K562 (cell line): Measurements from ENCODE around the gene TESMIN. TPM values are rescaled to one million over a fixed set of nuclear protein-coding genes. Genes with fewer than 3 reads are reported as not detected.

Source experiments
- PHB2 ChIP-seq: fragments of 450-650 bp; IDR thresholded peaks from 2 replicates; pipeline ENCODE4 v1.6.1; 2017; ENCODE audit warnings: low read depth
- POLR2A ChIP-seq: fragments of 450-650 bp; conservative IDR thresholded peaks from 2 replicates; pipeline ENCODE4 v1.6.1; 2016
- PRDM10 ChIP-seq: fragments of 450-650 bp; IDR thresholded peaks from 2 replicates; pipeline ENCODE4 v1.6.1; 2018; ENCODE audit not compliant: partially characterized antibody
- TARDBP ChIP-seq: fragments of 450-650 bp; IDR thresholded peaks from 2 replicates; pipeline ENCODE4 v1.6.1; 2016
- TGIF2 ChIP-seq: sonication (generic); formaldehyde crosslinking; IDR thresholded peaks from 2 replicates; pipeline ENCODE4 v1.8.1; 2022; ENCODE audit warnings: mild to moderate bottlenecking, missing genetic modification reagents, moderate library complexity
- ZNF696 ChIP-seq: fragments of 250-450 bp; sonication (Bioruptor Pico); conservative IDR thresholded peaks from 2 replicates; pipeline ENCODE4 v1.4.0; 2020; ENCODE audit warnings: mild to moderate bottlenecking, moderate library complexity
- polyA plus RNA-seq, 8 experiments: library from polyadenylated mRNA; depleted of rRNA in 4 of 8; stranded (reverse) in 5 of 8; unstranded in 3 of 8; fragments of >200 nt; fragmentation: Nextera tagmentation in 2 of 8; fragmentation: Illumina TruSeq in 1 of 8; extraction: Ambion mirVana in 2 of 8; extraction: Trizol in 1 of 8; gene quantifications; 2 replicates each; pipeline versions ENCODE4 v1.2.1 to v1.2.3, GENCODE V29; 2011 to 2014; ENCODE audit warnings: inconsistent platforms in 1 of 8, missing spikeins in 1 of 8
- total RNA-seq, 7 experiments: library from RNA; depleted of rRNA in 6 of 7; stranded (reverse); fragments of >200 nt in 6 of 7; fragmentation: Illumina TruSeq in 2 of 7; extraction: Trizol in 2 of 7; gene quantifications; 2 replicates each; pipeline versions ENCODE4 v1.2.1 to v1.2.3, GENCODE V29; 2011 to 2021; ENCODE audit warnings: low replicate concordance in 1 of 7

The TESMIN gene
- total and polyA plus RNA-seq, 9 of the 15 experiments (the other 6 are each of a cell fraction or from before 2014, with no cell fraction given): 8.9 to 50.5 (median 15.0) TPM

- TF ChIP-seq TGIF2 (CRISPR knock-in tag) (no peak), TARDBP (no peak), POLR2A (no peak), PRDM10 (no peak), PHB2 (no peak), ZNF696 (CRISPR knock-in tag) (no peak)
- TF ChIP-seq, all 486 proteins: peak for 0
These were observed 81.8 kb downstream of the TESMIN start (continued) for GRCh38 chr11:68669301-68670090.
